GM23338 (cell line): Measurements from ENCODE around the gene CHRNA7. TPM values are rescaled to one million over a fixed set of nuclear protein-coding genes. Genes with fewer than 3 reads are reported as not detected.

Experiments used
- ATAC-seq: fragments of 200-7000 bp; cut with Tn5 transposase; 3 replicates; pipeline ENCODE4 v1.9.1; 2020
- DNase-seq: peaks from one replicate; pipeline ENCODE4 v3.0.0-alpha.2; 2015; ENCODE audit warnings: low spot score
- H2AFZ ChIP-seq: fragments of 200-600 bp; sonication (generic); 2 replicates; pipeline ENCODE4 v1.8.0; 2016; ENCODE audit warnings: antibody characterized with exemption, mild to moderate bottlenecking, moderate library complexity
- H3F3A ChIP-seq: fragments of 200-600 bp; sonication (generic); replicated peaks from 2 replicates; pipeline ENCODE4 v1.8.0; 2017; ENCODE audit warnings: antibody characterized with exemption, mixed run types, low read depth
- H3K27ac ChIP-seq: fragments of 200-600 bp; sonication (generic); 2 replicates; pipeline ENCODE4 v1.6.1; 2016; ENCODE audit warnings: low read depth
- H3K27me3 ChIP-seq: fragments of 200-600 bp; sonication (generic); 2 replicates; pipeline ENCODE4 v1.8.0; 2016; ENCODE audit warnings: mild to moderate bottlenecking, mixed run types, moderate library complexity; ENCODE audit not compliant: insufficient read depth
- H3K36me3 ChIP-seq: fragments of 200-600 bp; sonication (generic); 2 replicates; pipeline ENCODE4 v1.8.0; 2016; ENCODE audit warnings: mild to moderate bottlenecking; ENCODE audit not compliant: insufficient read depth
- H3K4me1 ChIP-seq: fragments of 200-600 bp; sonication (generic); 2 replicates; pipeline ENCODE4 v1.8.0; 2016; ENCODE audit warnings: mild to moderate bottlenecking, moderate library complexity; ENCODE audit not compliant: insufficient read depth
- H3K4me2 ChIP-seq: fragments of 200-600 bp; sonication (generic); 2 replicates; pipeline ENCODE4 v1.7.1; 2017; ENCODE audit warnings: mixed run types
- H3K4me3 ChIP-seq: fragments of 200-600 bp; sonication (generic); 2 replicates; pipeline ENCODE4 v1.6.1; 2016; ENCODE audit warnings: mixed run types
- H3K79me2 ChIP-seq: fragments of 200-600 bp; sonication (generic); replicated peaks from 2 replicates; pipeline ENCODE4 v1.8.0; 2017; ENCODE audit warnings: mild to moderate bottlenecking; ENCODE audit not compliant: insufficient read depth
- H3K9me2 ChIP-seq: fragments of 200-600 bp; sonication (generic); 2 replicates; pipeline ENCODE4 v1.8.0; 2017; ENCODE audit not compliant: insufficient read depth
- H4K20me1 ChIP-seq: fragments of 200-600 bp; sonication (generic); replicated peaks from 2 replicates; pipeline ENCODE4 v1.8.0; 2017; ENCODE audit warnings: mild to moderate bottlenecking; ENCODE audit not compliant: insufficient read depth
- H3K27ac Mint-ChIP-seq: 2 replicates; pipeline ENCODE4 v1.8.0; 2020; ENCODE audit warnings: inconsistent platforms, mild to moderate bottlenecking, moderate library complexity, mixed read lengths
- H3K27me3 Mint-ChIP-seq: 3 replicates; pipeline ENCODE4 v1.8.0; 2022; ENCODE audit warnings: low read depth, mild to moderate bottlenecking, moderate library complexity, mixed read lengths, inconsistent platforms; ENCODE audit not compliant: insufficient read depth, poor library complexity
- H3K36me3 Mint-ChIP-seq: 3 replicates; pipeline ENCODE4 v1.8.0; 2021; ENCODE audit warnings: low read depth, mild to moderate bottlenecking, inconsistent platforms, moderate library complexity, mixed read lengths
- H3K4me1 Mint-ChIP-seq: 3 replicates; pipeline ENCODE4 v1.8.0; 2020; ENCODE audit warnings: mild to moderate bottlenecking, inconsistent platforms, mixed read lengths
- H3K4me3 Mint-ChIP-seq: 3 replicates; pipeline ENCODE4 v1.8.0; 2021; ENCODE audit warnings: moderate library complexity, mild to moderate bottlenecking, inconsistent platforms, mixed read lengths
- H3K9me3 Mint-ChIP-seq: 3 replicates; pipeline ENCODE4 v1.8.0; 2020; ENCODE audit warnings: moderate library complexity, mild to moderate bottlenecking, inconsistent platforms, mixed read lengths
- CREB1 ChIP-seq: fragments of 250-450 bp; sonication (Bioruptor Pico); IDR thresholded peaks from 2 replicates; pipeline ENCODE4 v1.5.0; 2020; ENCODE audit warnings: low read depth, mild to moderate bottlenecking, moderate library complexity
- EZH2 ChIP-seq: fragments of 200-600 bp; sonication (generic); IDR thresholded peaks from one replicate; pipeline ENCODE4 v1.8.0; 2017; ENCODE audit warnings: antibody characterized with exemption, mild to moderate bottlenecking, low read depth; ENCODE audit not compliant: unreplicated experiment
- JUNB ChIP-seq: IDR thresholded peaks from one replicate; pipeline ENCODE4 v1.6.1; 2016; ENCODE audit warnings: antibody characterized with exemption; ENCODE audit not compliant: unreplicated experiment
- NANOG ChIP-seq: IDR thresholded peaks from 2 replicates; pipeline ENCODE4 v1.6.1; 2016; ENCODE audit warnings: antibody characterized with exemption, borderline replicate concordance
- POLR2AphosphoS5 ChIP-seq: IDR thresholded peaks from 2 replicates; pipeline ENCODE4 v1.6.1; 2016; ENCODE audit warnings: antibody characterized with exemption, low read depth
- STAT1 ChIP-seq: IDR thresholded peaks from one replicate; pipeline ENCODE4 v1.6.1; 2016; ENCODE audit warnings: antibody characterized with exemption; ENCODE audit not compliant: unreplicated experiment
- ZNF331 ChIP-seq: fragments of 250-450 bp; sonication (Bioruptor Pico); IDR thresholded peaks from 2 replicates; pipeline ENCODE4 v1.5.0; 2020; ENCODE audit warnings: low read depth, mild to moderate bottlenecking, moderate library complexity
- polyA plus RNA-seq: library from polyadenylated mRNA; unstranded; fragments of >200 nt; fragmentation: Nextera tagmentation; extraction: Ambion mirVana; gene quantifications from 2 replicates; pipeline ENCODE4 v1.2.1, GENCODE V29; 2016
- total RNA-seq: library from RNA; depleted of rRNA; stranded (reverse); fragments of >200 nt; shearing (Covaris generic); gene quantifications from 2 replicates; pipeline ENCODE4 v1.2.3, GENCODE V29; 2014
- TF ChIP-seq, protein P1 (sequence below): IDR thresholded peaks from one replicate; pipeline ENCODE4 v1.6.1; 2018; ENCODE audit warnings: antibody characterized with exemption; ENCODE audit not compliant: unreplicated experiment
- TF ChIP-seq, protein P2 (sequence below): IDR thresholded peaks from 2 replicates; pipeline ENCODE4 v1.6.1; 2016; ENCODE audit warnings: antibody characterized with exemption
- TF ChIP-seq, protein P3 (sequence below), 2 experiments: fragments of 200-600 bp in 1 of 2; sonication (generic) in 1 of 2; conservative IDR thresholded peaks; 2 replicates each; pipeline versions ENCODE4 v1.5.1 to v1.6.1; 2016 to 2017; ENCODE audit warnings: antibody characterized with exemption in 2 of 2, low read depth in 2 of 2, mild to moderate bottlenecking in 2 of 2, moderate library complexity in 1 of 2
- TF ChIP-seq, protein P4 (sequence below): fragments of 250-450 bp; sonication (Bioruptor Pico); IDR thresholded peaks from 2 replicates; pipeline ENCODE4 v1.5.0; 2020; ENCODE audit warnings: mild to moderate bottlenecking, moderate library complexity

CHRNA7 gene
- total and polyA plus RNA-seq, 2 experiments from 2014 or later = 4.6 to 8.2 TPM

DNA sequence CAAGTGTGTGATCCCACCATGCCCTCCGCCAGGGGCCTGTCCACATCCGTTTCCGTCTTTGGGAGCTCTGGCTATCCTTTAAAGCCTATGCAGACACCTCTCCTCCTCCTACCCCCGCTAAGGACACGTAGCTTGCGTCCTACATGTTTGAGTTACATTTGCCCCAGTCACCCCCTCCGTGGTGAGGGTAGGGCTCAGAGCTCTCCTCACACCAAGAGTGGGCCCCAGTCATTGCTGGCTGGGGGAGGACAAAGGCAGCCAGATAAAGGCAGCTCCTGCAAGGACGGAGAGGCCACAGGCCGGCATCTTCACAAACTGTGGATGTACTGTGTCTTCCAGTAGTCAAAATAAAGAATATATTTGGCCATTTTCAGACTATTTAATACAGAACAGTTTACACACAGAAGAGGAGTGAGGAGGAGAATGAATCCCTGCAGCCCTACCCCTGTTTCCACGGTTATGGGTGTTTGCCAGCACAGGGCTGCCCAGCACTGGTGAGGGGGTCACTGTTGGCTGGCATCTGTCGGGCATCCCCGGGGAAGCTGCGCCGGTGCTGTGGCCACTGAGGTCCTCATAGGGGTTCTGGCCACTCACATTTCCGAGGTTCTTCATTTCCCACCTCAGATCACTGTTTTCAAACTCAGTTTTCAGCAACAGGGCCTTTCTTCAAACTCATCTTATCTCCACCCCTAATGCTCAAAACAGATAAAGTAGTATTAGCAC lies 118.7 kb downstream of the CHRNA7 start:
- Histone ChIP-seq H3K79me2 (no peaks in the 10 kb centered on the region), H3K27ac (no peak overlapping the region), H3K9me2 (no peaks in the 10 kb centered on the region), H3K4me1 (peaks cover 21% of the 10 kb centered on the region), H2AFZ (no peak overlapping the region), H3K36me3 (no peaks in the 10 kb centered on the region), H3K27me3 (no peaks in the 10 kb centered on the region), H3K4me3 (no peak overlapping the region), H4K20me1 (no peaks in the 10 kb centered on the region), H3K4me2 (no peak overlapping the region), H3F3A (no peaks in the 10 kb centered on the region)
- DNase-seq (no peak), ATAC-seq (no peak)
- H3K27ac Mint-ChIP-seq = no peak overlapping the region
- H3K36me3 Mint-ChIP-seq = no peaks in the 10 kb centered on the region
- peaks cover 7% of the 10 kb centered on the region for H3K27me3 Mint-ChIP-seq
- peaks cover 23% of the 10 kb centered on the region for H3K4me1 Mint-ChIP-seq
- H3K9me3 Mint-ChIP-seq = no peaks in the 10 kb centered on the region; the same call in 2 of the 3 replicates
- TF ChIP-seq ZNF331 (CRISPR knock-in tag) = no peak
- no peak for TF ChIP-seq CREB1
- TF ChIP-seq POLR2AphosphoS5 = no peak
- TF ChIP-seq EZH2 = no peak
- TF ChIP-seq, protein P1, sequence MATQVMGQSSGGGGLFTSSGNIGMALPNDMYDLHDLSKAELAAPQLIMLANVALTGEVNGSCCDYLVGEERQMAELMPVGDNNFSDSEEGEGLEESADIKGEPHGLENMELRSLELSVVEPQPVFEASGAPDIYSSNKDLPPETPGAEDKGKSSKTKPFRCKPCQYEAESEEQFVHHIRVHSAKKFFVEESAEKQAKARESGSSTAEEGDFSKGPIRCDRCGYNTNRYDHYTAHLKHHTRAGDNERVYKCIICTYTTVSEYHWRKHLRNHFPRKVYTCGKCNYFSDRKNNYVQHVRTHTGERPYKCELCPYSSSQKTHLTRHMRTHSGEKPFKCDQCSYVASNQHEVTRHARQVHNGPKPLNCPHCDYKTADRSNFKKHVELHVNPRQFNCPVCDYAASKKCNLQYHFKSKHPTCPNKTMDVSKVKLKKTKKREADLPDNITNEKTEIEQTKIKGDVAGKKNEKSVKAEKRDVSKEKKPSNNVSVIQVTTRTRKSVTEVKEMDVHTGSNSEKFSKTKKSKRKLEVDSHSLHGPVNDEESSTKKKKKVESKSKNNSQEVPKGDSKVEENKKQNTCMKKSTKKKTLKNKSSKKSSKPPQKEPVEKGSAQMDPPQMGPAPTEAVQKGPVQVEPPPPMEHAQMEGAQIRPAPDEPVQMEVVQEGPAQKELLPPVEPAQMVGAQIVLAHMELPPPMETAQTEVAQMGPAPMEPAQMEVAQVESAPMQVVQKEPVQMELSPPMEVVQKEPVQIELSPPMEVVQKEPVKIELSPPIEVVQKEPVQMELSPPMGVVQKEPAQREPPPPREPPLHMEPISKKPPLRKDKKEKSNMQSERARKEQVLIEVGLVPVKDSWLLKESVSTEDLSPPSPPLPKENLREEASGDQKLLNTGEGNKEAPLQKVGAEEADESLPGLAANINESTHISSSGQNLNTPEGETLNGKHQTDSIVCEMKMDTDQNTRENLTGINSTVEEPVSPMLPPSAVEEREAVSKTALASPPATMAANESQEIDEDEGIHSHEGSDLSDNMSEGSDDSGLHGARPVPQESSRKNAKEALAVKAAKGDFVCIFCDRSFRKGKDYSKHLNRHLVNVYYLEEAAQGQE = no peak
- no peak for TF ChIP-seq JUNB
- TF ChIP-seq, protein P2, sequence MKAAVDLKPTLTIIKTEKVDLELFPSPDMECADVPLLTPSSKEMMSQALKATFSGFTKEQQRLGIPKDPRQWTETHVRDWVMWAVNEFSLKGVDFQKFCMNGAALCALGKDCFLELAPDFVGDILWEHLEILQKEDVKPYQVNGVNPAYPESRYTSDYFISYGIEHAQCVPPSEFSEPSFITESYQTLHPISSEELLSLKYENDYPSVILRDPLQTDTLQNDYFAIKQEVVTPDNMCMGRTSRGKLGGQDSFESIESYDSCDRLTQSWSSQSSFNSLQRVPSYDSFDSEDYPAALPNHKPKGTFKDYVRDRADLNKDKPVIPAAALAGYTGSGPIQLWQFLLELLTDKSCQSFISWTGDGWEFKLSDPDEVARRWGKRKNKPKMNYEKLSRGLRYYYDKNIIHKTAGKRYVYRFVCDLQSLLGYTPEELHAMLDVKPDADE = no peak
- TF ChIP-seq, protein P3, sequence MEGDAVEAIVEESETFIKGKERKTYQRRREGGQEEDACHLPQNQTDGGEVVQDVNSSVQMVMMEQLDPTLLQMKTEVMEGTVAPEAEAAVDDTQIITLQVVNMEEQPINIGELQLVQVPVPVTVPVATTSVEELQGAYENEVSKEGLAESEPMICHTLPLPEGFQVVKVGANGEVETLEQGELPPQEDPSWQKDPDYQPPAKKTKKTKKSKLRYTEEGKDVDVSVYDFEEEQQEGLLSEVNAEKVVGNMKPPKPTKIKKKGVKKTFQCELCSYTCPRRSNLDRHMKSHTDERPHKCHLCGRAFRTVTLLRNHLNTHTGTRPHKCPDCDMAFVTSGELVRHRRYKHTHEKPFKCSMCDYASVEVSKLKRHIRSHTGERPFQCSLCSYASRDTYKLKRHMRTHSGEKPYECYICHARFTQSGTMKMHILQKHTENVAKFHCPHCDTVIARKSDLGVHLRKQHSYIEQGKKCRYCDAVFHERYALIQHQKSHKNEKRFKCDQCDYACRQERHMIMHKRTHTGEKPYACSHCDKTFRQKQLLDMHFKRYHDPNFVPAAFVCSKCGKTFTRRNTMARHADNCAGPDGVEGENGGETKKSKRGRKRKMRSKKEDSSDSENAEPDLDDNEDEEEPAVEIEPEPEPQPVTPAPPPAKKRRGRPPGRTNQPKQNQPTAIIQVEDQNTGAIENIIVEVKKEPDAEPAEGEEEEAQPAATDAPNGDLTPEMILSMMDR (conservative IDR thresholded peaks at IDR 0.05; ENCODE audit: low read depth in 2 of 2) = no peak
- no peak for TF ChIP-seq NANOG
- TF ChIP-seq, protein P4, sequence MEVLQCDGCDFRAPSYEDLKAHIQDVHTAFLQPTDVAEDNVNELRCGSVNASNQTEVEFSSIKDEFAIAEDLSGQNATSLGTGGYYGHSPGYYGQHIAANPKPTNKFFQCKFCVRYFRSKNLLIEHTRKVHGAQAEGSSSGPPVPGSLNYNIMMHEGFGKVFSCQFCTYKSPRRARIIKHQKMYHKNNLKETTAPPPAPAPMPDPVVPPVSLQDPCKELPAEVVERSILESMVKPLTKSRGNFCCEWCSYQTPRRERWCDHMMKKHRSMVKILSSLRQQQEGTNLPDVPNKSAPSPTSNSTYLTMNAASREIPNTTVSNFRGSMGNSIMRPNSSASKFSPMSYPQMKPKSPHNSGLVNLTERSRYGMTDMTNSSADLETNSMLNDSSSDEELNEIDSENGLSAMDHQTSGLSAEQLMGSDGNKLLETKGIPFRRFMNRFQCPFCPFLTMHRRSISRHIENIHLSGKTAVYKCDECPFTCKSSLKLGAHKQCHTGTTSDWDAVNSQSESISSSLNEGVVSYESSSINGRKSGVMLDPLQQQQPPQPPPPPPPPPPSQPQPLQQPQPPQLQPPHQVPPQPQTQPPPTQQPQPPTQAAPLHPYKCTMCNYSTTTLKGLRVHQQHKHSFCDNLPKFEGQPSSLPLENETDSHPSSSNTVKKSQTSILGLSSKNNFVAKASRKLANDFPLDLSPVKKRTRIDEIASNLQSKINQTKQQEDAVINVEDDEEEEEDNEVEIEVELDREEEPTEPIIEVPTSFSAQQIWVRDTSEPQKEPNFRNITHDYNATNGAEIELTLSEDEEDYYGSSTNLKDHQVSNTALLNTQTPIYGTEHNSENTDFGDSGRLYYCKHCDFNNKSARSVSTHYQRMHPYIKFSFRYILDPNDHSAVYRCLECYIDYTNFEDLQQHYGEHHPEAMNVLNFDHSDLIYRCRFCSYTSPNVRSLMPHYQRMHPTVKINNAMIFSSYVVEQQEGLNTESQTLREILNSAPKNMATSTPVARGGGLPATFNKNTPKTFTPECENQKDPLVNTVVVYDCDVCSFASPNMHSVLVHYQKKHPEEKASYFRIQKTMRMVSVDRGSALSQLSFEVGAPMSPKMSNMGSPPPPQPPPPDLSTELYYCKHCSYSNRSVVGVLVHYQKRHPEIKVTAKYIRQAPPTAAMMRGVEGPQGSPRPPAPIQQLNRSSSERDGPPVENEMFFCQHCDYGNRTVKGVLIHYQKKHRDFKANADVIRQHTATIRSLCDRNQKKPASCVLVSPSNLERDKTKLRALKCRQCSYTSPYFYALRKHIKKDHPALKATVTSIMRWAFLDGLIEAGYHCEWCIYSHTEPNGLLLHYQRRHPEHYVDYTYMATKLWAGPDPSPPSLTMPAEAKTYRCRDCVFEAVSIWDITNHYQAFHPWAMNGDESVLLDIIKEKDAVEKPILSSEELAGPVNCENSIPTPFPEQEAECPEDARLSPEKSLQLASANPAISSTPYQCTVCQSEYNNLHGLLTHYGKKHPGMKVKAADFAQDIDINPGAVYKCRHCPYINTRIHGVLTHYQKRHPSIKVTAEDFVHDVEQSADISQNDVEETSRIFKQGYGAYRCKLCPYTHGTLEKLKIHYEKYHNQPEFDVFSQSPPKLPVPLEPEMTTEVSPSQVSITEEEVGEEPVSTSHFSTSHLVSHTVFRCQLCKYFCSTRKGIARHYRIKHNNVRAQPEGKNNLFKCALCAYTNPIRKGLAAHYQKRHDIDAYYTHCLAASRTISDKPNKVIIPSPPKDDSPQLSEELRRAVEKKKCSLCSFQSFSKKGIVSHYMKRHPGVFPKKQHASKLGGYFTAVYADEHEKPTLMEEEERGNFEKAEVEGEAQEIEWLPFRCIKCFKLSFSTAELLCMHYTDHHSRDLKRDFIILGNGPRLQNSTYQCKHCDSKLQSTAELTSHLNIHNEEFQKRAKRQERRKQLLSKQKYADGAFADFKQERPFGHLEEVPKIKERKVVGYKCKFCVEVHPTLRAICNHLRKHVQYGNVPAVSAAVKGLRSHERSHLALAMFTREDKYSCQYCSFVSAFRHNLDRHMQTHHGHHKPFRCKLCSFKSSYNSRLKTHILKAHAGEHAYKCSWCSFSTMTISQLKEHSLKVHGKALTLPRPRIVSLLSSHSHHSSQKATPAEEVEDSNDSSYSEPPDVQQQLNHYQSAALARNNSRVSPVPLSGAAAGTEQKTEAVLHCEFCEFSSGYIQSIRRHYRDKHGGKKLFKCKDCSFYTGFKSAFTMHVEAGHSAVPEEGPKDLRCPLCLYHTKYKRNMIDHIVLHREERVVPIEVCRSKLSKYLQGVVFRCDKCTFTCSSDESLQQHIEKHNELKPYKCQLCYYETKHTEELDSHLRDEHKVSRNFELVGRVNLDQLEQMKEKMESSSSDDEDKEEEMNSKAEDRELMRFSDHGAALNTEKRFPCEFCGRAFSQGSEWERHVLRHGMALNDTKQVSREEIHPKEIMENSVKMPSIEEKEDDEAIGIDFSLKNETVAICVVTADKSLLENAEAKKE (CRISPR knock-in tag) = no peak
- no peak for TF ChIP-seq STAT1
- H3K4me3 Mint-ChIP-seq = no peak overlapping the region
